Stimulated activated naive B cell treated with anti-CD40 and anti-IgM and Interleukin-4, amounts not matched to agents 10 μg/mL and 1 μg/mL and 100 μg/mL, for 72 hours (primary cell): ENCODE measurements around the gene CHKB.

ENCODE experiments used
- ATAC-seq, 2 donors: fragments of 150-1000 bp; cut with Tn5 transposase; replicated peaks; 2 replicates each; pipeline ENCODE4 v1.10.0; 2021; ENCODE audit warnings: moderate library complexity in 1 of 2
- DNase-seq: peaks from one replicate; pipeline ENCODE4 v3.0.0; 2021
- H3K27ac Mint-ChIP-seq: one replicate; pipeline ENCODE4 v1.8.0; 2022; ENCODE audit warnings: mild to moderate bottlenecking, mixed read lengths
- H3K27me3 Mint-ChIP-seq, 2 donors: one replicate each; pipeline ENCODE4 v1.8.0; 2022; ENCODE audit warnings: mixed read lengths in 2 of 2
- H3K36me3 Mint-ChIP-seq, 2 donors: one replicate each; pipeline ENCODE4 v1.8.0; 2022; ENCODE audit warnings: mixed read lengths in 2 of 2, mild to moderate bottlenecking in 1 of 2
- H3K4me1 Mint-ChIP-seq, 2 donors: one replicate each; pipeline ENCODE4 v1.8.0; 2022; ENCODE audit warnings: mixed read lengths in 2 of 2, mild to moderate bottlenecking in 1 of 2
- H3K4me3 Mint-ChIP-seq, 2 donors: one replicate each; pipeline ENCODE4 v1.8.0; 2022; ENCODE audit warnings: mild to moderate bottlenecking in 2 of 2, mixed read lengths in 2 of 2, moderate library complexity in 1 of 2
- H3K9me3 Mint-ChIP-seq, 2 donors: one replicate each; pipeline ENCODE4 v1.8.0; 2022; ENCODE audit warnings: mixed read lengths in 2 of 2, mild to moderate bottlenecking in 1 of 2

Gene CHKB

GRCh38 chr22:50577987-50578775, 4.5 kb downstream of the CHKB start, which contains the start of gene CPT1B:
CPT1B (minus strand) TSS chr22:50578427; CDS start chr22:50577915, 512 bp downstream.
- DNase-seq (no peak), ATAC-seq (no peak)
- peak within 1 kb of the TSS; percentile 56 for H3K27ac Mint-ChIP-seq
- no peaks in the 10 kb centered on the region for H3K9me3 Mint-ChIP-seq
- peaks cover 40 to 51% of the 10 kb centered on the region in 2 donors for H3K36me3 Mint-ChIP-seq
- peaks cover 14 to 24% of the 10 kb centered on the region in 2 donors for H3K4me1 Mint-ChIP-seq
- H3K27me3 Mint-ChIP-seq, result no peaks in the 10 kb centered on the region
- H3K4me3 Mint-ChIP-seq, result no peak within 1 kb of the TSS

GRCh38 chr22:50577697-50577986, 5.0 kb downstream of the CHKB start:
- ATAC-seq (no peak), DNase-seq (no peak)
- peak overlapping the region; percentile 56 for H3K27ac Mint-ChIP-seq
- peaks cover 42 to 54% of the 10 kb centered on the region in 2 donors for H3K36me3 Mint-ChIP-seq
- H3K9me3 Mint-ChIP-seq, result no peaks in the 10 kb centered on the region
- no peaks in the 10 kb centered on the region for H3K27me3 Mint-ChIP-seq
- peaks cover 14 to 23% of the 10 kb centered on the region in 2 donors for H3K4me1 Mint-ChIP-seq
- H3K4me3 Mint-ChIP-seq, result no peak overlapping the region

- Mint-ChIP-seq H3K36me3 (peaks cover 42 to 57% of the 10 kb centered on the region in 2 donors), H3K4me1 (peaks cover 14 to 23% of the 10 kb centered on the region in 2 donors), H3K27ac (peak overlapping the region; percentile 56), H3K4me3 (no peak overlapping the region), H3K9me3 (no peaks in the 10 kb centered on the region), H3K27me3 (no peaks in the 10 kb centered on the region)
- DNase-seq, result no peak
- ATAC-seq, result no peak
Observed at GRCh38 chr22:50576806-50577696, 5.6 kb downstream of the CHKB start.

GRCh38 chr22:50576070-50576469, 6.6 kb downstream of the CHKB start:
- Mint-ChIP-seq H3K27me3 (no peaks in the 10 kb centered on the region), H3K4me3 (no peak overlapping the region), H3K4me1 (peaks cover 10 to 14% of the 10 kb centered on the region in 2 donors), H3K9me3 (no peaks in the 10 kb centered on the region), H3K27ac (no peak overlapping the region), H3K36me3 (peaks cover 47 to 65% of the 10 kb centered on the region in 2 donors)
- ATAC-seq, result no peak
- DNase-seq, result no peak

GRCh38 chr22:50575426-50575941, 7.2 kb downstream of the CHKB start:
- peaks cover 50 to 68% of the 10 kb centered on the region in 2 donors for H3K36me3 Mint-ChIP-seq
- no peaks in the 10 kb centered on the region for H3K9me3 Mint-ChIP-seq

GRCh38 chr22:50574383-50574755, 8.3 kb downstream of the CHKB start:
- Mint-ChIP-seq H3K27ac (no peak overlapping the region), H3K9me3 (no peaks in the 10 kb centered on the region), H3K36me3 (peaks cover 49 to 68% of the 10 kb centered on the region in 2 donors), H3K27me3 (no peaks in the 10 kb centered on the region), H3K4me1 (peaks cover 2 to 8% of the 10 kb centered on the region in 2 donors), H3K4me3 (no peak overlapping the region)
- DNase-seq (no peak), ATAC-seq (no peak)

More at GRCh38 chr22:50575426-50575941, 7.2 kb downstream of the CHKB start:
- ATAC-seq, result no peak
- Mint-ChIP-seq H3K4me3 (no peak overlapping the region), H3K27ac (peak overlapping the region; percentile 28), H3K27me3 (no peaks in the 10 kb centered on the region), H3K4me1 (peaks cover 9 to 12% of the 10 kb centered on the region in 2 donors)
- no peak for DNase-seq

GRCh38 chr22:50573491-50574382, 8.9 kb downstream of the CHKB start:
- Mint-ChIP-seq H3K36me3 (peaks cover 53 to 72% of the 10 kb centered on the region in 2 donors), H3K4me3 (no peak overlapping the region), H3K27ac (no peak overlapping the region), H3K4me1 (peaks cover 0 to 8% of the 10 kb centered on the region in 2 donors), H3K27me3 (no peaks in the 10 kb centered on the region), H3K9me3 (no peaks in the 10 kb centered on the region)
- no peak for DNase-seq
- ATAC-seq, result no peak

- DNase-seq (no peak), ATAC-seq (no peak)
- H3K4me3 Mint-ChIP-seq, result no peak overlapping the region
- no peaks in the 10 kb centered on the region for H3K27me3 Mint-ChIP-seq
- no peak overlapping the region for H3K27ac Mint-ChIP-seq
- H3K9me3 Mint-ChIP-seq, result no peaks in the 10 kb centered on the region
- peaks cover 0 to 8% of the 10 kb centered on the region in 2 donors for H3K4me1 Mint-ChIP-seq
- H3K36me3 Mint-ChIP-seq, result peaks cover 53 to 75% of the 10 kb centered on the region in 2 donors
Observed at GRCh38 chr22:50572965-50573364, 9.7 kb downstream of the CHKB start.

- Mint-ChIP-seq H3K27me3 (no peaks in the 10 kb centered on the region), H3K27ac (peak overlapping the region; percentile 77), H3K4me3 (no peak overlapping the region), H3K9me3 (no peaks in the 10 kb centered on the region), H3K4me1 (peaks cover 0 to 5% of the 10 kb centered on the region in 2 donors), H3K36me3 (peaks cover 51 to 69% of the 10 kb centered on the region in 2 donors)
- ATAC-seq (no peak), DNase-seq (no peak)
Observed at GRCh38 chr22:50571264-50572175, 11.1 kb downstream of the CHKB start.

GRCh38 chr22:50570861-50571260, 11.8 kb downstream of the CHKB start:
- Mint-ChIP-seq H3K27me3 (no peaks in the 10 kb centered on the region), H3K4me1 (peaks cover 0 to 5% of the 10 kb centered on the region in 2 donors), H3K4me3 (no peak overlapping the region), H3K27ac (no peak overlapping the region), H3K9me3 (no peaks in the 10 kb centered on the region), H3K36me3 (peaks cover 45 to 63% of the 10 kb centered on the region in 2 donors)
- ATAC-seq, result no peak
- no peak for DNase-seq

- DNase-seq (no peak), ATAC-seq (no peak)
- Mint-ChIP-seq H3K27ac (no peak overlapping the region), H3K36me3 (peaks cover 44 to 57% of the 10 kb centered on the region in 2 donors), H3K4me1 (peaks cover 0 to 5% of the 10 kb centered on the region in 2 donors), H3K9me3 (no peaks in the 10 kb centered on the region), H3K27me3 (no peaks in the 10 kb centered on the region), H3K4me3 (no peak overlapping the region)
Observed at GRCh38 chr22:50569896-50570535, 12.6 kb downstream of the CHKB start.

GRCh38 chr22:50569041-50569459, 13.6 kb downstream of the CHKB start:
- H3K9me3 Mint-ChIP-seq, result no peaks in the 10 kb centered on the region
- H3K36me3 Mint-ChIP-seq, result peaks cover 38 to 52% of the 10 kb centered on the region in 2 donors

More at GRCh38 chr22:50569041-50569459, 13.6 kb downstream of the CHKB start:
- DNase-seq (no peak), ATAC-seq (no peak)
- Mint-ChIP-seq H3K4me1 (peaks cover 0 to 7% of the 10 kb centered on the region in 2 donors), H3K4me3 (no peak overlapping the region), H3K27ac (no peak overlapping the region), H3K27me3 (no peaks in the 10 kb centered on the region)
